ENCODE results near the gene NKX1-2.

DNA sequence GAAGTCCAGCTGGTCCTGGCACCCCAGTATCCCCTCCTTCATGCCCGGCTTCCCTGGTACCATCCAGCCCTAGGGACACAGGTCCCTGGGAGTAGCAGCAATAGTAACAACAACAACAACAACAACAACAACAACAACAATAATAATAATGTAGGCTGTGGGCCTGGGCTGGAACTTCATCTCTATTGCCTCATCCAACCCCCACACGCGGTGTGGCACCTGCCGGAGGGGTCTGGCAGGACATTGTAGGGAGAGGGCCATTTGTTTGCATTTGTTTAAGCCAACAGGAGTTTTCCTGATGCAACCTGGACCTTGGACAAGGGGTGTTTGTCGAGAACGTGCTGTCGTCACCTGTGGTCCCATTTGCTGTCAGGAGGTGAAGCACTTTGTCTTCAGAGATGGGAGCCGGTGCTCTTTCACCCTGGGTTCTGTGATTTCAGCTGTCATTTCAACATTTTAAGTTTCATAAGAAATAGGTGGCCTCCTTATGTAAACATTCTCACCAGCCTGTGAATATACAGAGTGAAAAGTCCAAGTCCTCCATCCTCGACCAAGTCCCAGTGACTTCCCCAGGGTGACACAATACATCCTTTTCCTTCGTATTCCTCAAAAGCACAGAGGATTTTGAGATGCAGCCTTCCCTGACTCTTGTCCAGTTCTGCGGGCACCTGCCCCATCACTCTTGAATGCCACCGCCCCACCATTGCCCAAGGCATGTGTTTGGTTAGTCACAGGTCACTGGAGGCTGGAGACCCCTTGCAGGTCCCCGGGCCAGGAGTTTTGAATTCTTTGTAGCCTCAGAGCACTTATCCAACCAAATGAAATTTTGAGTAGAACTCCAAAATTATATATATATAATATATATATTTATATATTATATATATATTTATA lies 21.0 kb upstream of the NKX1-2 start:
- TF ChIP-seq EP300 (IDR thresholded peaks at IDR 0.05; ENCODE audit: borderline replicate concordance in 1 of 2, low read depth in 1 of 2, low read length in 1 of 2) (no peak), GATA2 (CRISPR knock-in tag; IDR thresholded peaks at IDR 0.05) (no peak), SIN3A (IDR thresholded peaks at IDR 0.05; ENCODE audit: borderline replicate concordance, low read depth, low read length) (no peak), TAF1 (IDR thresholded peaks at IDR 0.05; ENCODE audit: borderline replicate concordance, low read depth, low read length) (no peak)
- TF ChIP-seq, protein P1, sequence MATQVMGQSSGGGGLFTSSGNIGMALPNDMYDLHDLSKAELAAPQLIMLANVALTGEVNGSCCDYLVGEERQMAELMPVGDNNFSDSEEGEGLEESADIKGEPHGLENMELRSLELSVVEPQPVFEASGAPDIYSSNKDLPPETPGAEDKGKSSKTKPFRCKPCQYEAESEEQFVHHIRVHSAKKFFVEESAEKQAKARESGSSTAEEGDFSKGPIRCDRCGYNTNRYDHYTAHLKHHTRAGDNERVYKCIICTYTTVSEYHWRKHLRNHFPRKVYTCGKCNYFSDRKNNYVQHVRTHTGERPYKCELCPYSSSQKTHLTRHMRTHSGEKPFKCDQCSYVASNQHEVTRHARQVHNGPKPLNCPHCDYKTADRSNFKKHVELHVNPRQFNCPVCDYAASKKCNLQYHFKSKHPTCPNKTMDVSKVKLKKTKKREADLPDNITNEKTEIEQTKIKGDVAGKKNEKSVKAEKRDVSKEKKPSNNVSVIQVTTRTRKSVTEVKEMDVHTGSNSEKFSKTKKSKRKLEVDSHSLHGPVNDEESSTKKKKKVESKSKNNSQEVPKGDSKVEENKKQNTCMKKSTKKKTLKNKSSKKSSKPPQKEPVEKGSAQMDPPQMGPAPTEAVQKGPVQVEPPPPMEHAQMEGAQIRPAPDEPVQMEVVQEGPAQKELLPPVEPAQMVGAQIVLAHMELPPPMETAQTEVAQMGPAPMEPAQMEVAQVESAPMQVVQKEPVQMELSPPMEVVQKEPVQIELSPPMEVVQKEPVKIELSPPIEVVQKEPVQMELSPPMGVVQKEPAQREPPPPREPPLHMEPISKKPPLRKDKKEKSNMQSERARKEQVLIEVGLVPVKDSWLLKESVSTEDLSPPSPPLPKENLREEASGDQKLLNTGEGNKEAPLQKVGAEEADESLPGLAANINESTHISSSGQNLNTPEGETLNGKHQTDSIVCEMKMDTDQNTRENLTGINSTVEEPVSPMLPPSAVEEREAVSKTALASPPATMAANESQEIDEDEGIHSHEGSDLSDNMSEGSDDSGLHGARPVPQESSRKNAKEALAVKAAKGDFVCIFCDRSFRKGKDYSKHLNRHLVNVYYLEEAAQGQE (IDR thresholded peaks at IDR 0.05; ENCODE audit: low read depth, low read length): no peak
- TF ChIP-seq, protein P2, sequence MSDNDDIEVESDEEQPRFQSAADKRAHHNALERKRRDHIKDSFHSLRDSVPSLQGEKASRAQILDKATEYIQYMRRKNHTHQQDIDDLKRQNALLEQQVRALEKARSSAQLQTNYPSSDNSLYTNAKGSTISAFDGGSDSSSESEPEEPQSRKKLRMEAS (IDR thresholded peaks at IDR 0.05; ENCODE audit: low read depth): no peak
- TF ChIP-seq, protein P3, sequence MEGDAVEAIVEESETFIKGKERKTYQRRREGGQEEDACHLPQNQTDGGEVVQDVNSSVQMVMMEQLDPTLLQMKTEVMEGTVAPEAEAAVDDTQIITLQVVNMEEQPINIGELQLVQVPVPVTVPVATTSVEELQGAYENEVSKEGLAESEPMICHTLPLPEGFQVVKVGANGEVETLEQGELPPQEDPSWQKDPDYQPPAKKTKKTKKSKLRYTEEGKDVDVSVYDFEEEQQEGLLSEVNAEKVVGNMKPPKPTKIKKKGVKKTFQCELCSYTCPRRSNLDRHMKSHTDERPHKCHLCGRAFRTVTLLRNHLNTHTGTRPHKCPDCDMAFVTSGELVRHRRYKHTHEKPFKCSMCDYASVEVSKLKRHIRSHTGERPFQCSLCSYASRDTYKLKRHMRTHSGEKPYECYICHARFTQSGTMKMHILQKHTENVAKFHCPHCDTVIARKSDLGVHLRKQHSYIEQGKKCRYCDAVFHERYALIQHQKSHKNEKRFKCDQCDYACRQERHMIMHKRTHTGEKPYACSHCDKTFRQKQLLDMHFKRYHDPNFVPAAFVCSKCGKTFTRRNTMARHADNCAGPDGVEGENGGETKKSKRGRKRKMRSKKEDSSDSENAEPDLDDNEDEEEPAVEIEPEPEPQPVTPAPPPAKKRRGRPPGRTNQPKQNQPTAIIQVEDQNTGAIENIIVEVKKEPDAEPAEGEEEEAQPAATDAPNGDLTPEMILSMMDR (IDR thresholded peaks at IDR 0.05): no peak

Measured in SK-N-SH (cell line).